H1 (cell line): ENCODE results near the gene SMAD6. TPM values are rescaled to one million over a fixed set of nuclear protein-coding genes. Genes with fewer than 3 reads are reported as not detected.

ENCODE experiments used
- CTCF ChIA-PET: fragments of 300-600 bp; sonication (Branson Sonifier 250); formaldehyde crosslinking; loops from one replicate; lab custom pipeline; 2021; ENCODE audit not compliant: partially characterized antibody; lab: Charles Lee
- POLR2A ChIA-PET: fragments of 300-600 bp; sonication (Branson Sonifier 250); formaldehyde crosslinking; loops from one replicate; lab custom pipeline; 2021; ENCODE audit warnings: inconsistent platforms; ENCODE audit not compliant: partially characterized antibody; lab: Charles Lee
- DNase-seq, 2 experiments: peaks; one replicate each; pipeline versions ENCODE4 v3.0.0 to v3.0.0-alpha.2; 2010 to 2022; ENCODE audit warnings: low spot score in 2 of 2, low read depth in 1 of 2, mixed read lengths in 1 of 2
- FAIRE-seq: peaks from 2 replicates; lab custom pipeline; 2011; peaks lifted over from hg19 to GRCh38; lab: Jason Lieb, UNC
- H2AFZ ChIP-seq: 2 replicates; pipeline ENCODE4 v1.8.1; 2012; ENCODE audit warnings: low read length, inconsistent platforms
- H2AK5ac ChIP-seq: 2 replicates; pipeline ENCODE4 v1.6.1; 2013; ENCODE audit warnings: low read depth, low read length
- H2BK120ac ChIP-seq: replicated peaks from 2 replicates; pipeline ENCODE3; 2013; ENCODE audit warnings: low read depth, low read length, inconsistent platforms
- H2BK12ac ChIP-seq: 2 replicates; pipeline ENCODE4 v1.6.1; 2013; ENCODE audit warnings: low read depth, low read length
- H2BK15ac ChIP-seq: 2 replicates; pipeline ENCODE4 v1.6.1; 2013; ENCODE audit warnings: low read length
- H2BK20ac ChIP-seq: 2 replicates; pipeline ENCODE4 v1.6.1; 2013; ENCODE audit warnings: low read length
- H2BK5ac ChIP-seq: 2 replicates; pipeline ENCODE4 v1.6.1; 2013; ENCODE audit warnings: low read depth, low read length
- H3K14ac ChIP-seq: 2 replicates; pipeline ENCODE4 v1.6.1; 2013; ENCODE audit warnings: inconsistent platforms; ENCODE audit not compliant: insufficient read length
- H3K18ac ChIP-seq: 2 replicates; pipeline ENCODE4 v1.6.1; 2013; ENCODE audit warnings: low read length; ENCODE audit errors: extremely low read depth
- H3K23ac ChIP-seq: 2 replicates; pipeline ENCODE4 v1.6.1; 2013; ENCODE audit warnings: inconsistent platforms; ENCODE audit not compliant: insufficient read length
- H3K23me2 ChIP-seq: 2 replicates; pipeline ENCODE4 v1.6.1; 2013; ENCODE audit warnings: low read depth, low read length
- H3K27ac ChIP-seq: 2 replicates; pipeline ENCODE4 v1.6.1; 2011; ENCODE audit warnings: low read depth, low read length, inconsistent platforms
- H3K27me3 ChIP-seq, 4 experiments: replicated peaks in 1 of 4; 1 replicate in 1 of 4; 2 replicates in 3 of 4; pipeline versions ENCODE4 v1.6.1 to v1.8.1; 2011 to 2013; ENCODE audit warnings: low read length in 3 of 4, mild to moderate bottlenecking in 3 of 4, inconsistent platforms in 2 of 4, mixed read lengths in 2 of 4, moderate library complexity in 1 of 4; ENCODE audit not compliant: control insufficient read depth in 3 of 4, insufficient read depth in 3 of 4; ENCODE audit errors: extremely low read depth in 1 of 4
- H3K36me3 ChIP-seq, 4 experiments: 2 replicates each; pipeline versions ENCODE4 v1.6.1 to v1.8.1; 2011 to 2013; ENCODE audit warnings: mild to moderate bottlenecking in 4 of 4, low read length in 3 of 4, moderate library complexity in 2 of 4, control low read depth in 1 of 4, inconsistent platforms in 1 of 4; ENCODE audit not compliant: insufficient read depth in 4 of 4, control insufficient read depth in 2 of 4
- H3K4ac ChIP-seq: replicated peaks from 2 replicates; pipeline ENCODE3; 2013; ENCODE audit warnings: low read length, low read depth, mixed read lengths, inconsistent platforms; ENCODE audit not compliant: insufficient read length
- H3K4me1 ChIP-seq, 4 experiments: replicated peaks in 1 of 4; 1 replicate in 1 of 4; 2 replicates in 3 of 4; pipeline versions ENCODE4 v1.6.1 to v1.8.1; 2011 to 2013; ENCODE audit warnings: low read length in 3 of 4, inconsistent platforms in 2 of 4, mixed read lengths in 1 of 4; ENCODE audit not compliant: insufficient read depth in 4 of 4, control insufficient read depth in 3 of 4
- H3K4me2 ChIP-seq, 2 experiments: 2 replicates each; pipeline versions ENCODE4 v1.6.1 to v1.8.1; 2011 to 2013; ENCODE audit warnings: low read depth in 2 of 2, low read length in 2 of 2, control low read depth in 1 of 2, inconsistent platforms in 1 of 2, mild to moderate bottlenecking in 1 of 2; ENCODE audit not compliant: insufficient read depth in 1 of 2
- H3K4me3 ChIP-seq, 4 experiments: fragments of 200-600, 300-600 bp in 1 of 4; sonication (generic), shearing (Covaris generic), sonication (Bioruptor Twin) in 1 of 4; 2 replicates each; pipeline versions ENCODE4 v1.5.1 to v1.8.1; 2011 to 2016; ENCODE audit warnings: low read length in 4 of 4, low read depth in 3 of 4, control low read depth in 2 of 4, inconsistent platforms in 2 of 4, mild to moderate bottlenecking in 2 of 4, mixed read lengths in 1 of 4, moderate library complexity in 1 of 4; ENCODE audit not compliant: insufficient read depth in 2 of 4; ENCODE audit errors: extremely low read depth in 1 of 4
- H3K56ac ChIP-seq: replicated peaks from 2 replicates; pipeline ENCODE3; 2013; ENCODE audit warnings: low read depth, mild to moderate bottlenecking, mixed read lengths, low read length, inconsistent platforms; ENCODE audit not compliant: insufficient read length
- H3K79me1 ChIP-seq: 2 replicates; pipeline ENCODE4 v1.6.1; 2013; ENCODE audit warnings: low read depth, low read length, control low read depth
- H3K79me2 ChIP-seq, 2 experiments: 2 replicates each; pipeline versions ENCODE4 v1.6.1 to v1.8.1; 2012 to 2013; ENCODE audit warnings: low read length in 2 of 2, mild to moderate bottlenecking in 2 of 2, inconsistent platforms in 1 of 2; ENCODE audit not compliant: insufficient read depth in 2 of 2, control insufficient read depth in 1 of 2
- H3K9ac ChIP-seq, 4 experiments: replicated peaks in 1 of 4; 1 replicate in 1 of 4; 2 replicates in 3 of 4; pipeline versions ENCODE4 v1.6.1 to v1.8.1; 2011 to 2013; ENCODE audit warnings: low read depth in 3 of 4, low read length in 3 of 4, control low read depth in 2 of 4, mild to moderate bottlenecking in 2 of 4, moderate library complexity in 2 of 4, inconsistent platforms in 1 of 4; ENCODE audit errors: extremely low read depth in 1 of 4
- H3K9me3 ChIP-seq, 2 experiments: 2 replicates each; pipeline versions ENCODE4 v1.6.1 to v1.8.1; 2012 to 2013; ENCODE audit warnings: mild to moderate bottlenecking in 2 of 2, moderate library complexity in 2 of 2, control low read depth in 1 of 2, inconsistent platforms in 1 of 2, low read depth in 1 of 2, low read length in 1 of 2, mixed read lengths in 1 of 2; ENCODE audit not compliant: insufficient read depth in 2 of 2
- H4K20me1 ChIP-seq, 2 experiments: replicated peaks in 1 of 2; 2 replicates each; pipeline versions ENCODE3 to v1.8.1; 2011 to 2013; ENCODE audit warnings: inconsistent platforms in 2 of 2, low read length in 2 of 2, mild to moderate bottlenecking in 1 of 2; ENCODE audit not compliant: insufficient read depth in 2 of 2, control insufficient read depth in 1 of 2
- H4K5ac ChIP-seq: 2 replicates; pipeline ENCODE4 v1.6.1; 2013; ENCODE audit warnings: low read length, low read depth, mixed read lengths, inconsistent platforms; ENCODE audit not compliant: insufficient read length
- H4K8ac ChIP-seq: 2 replicates; pipeline ENCODE4 v1.8.0; 2013; ENCODE audit warnings: mild to moderate bottlenecking, moderate library complexity, low read length, inconsistent platforms; ENCODE audit not compliant: insufficient read depth; ENCODE audit errors: extremely low read depth
- H4K91ac ChIP-seq: replicated peaks from 2 replicates; pipeline ENCODE3; 2013; ENCODE audit warnings: low read length, mixed read lengths, inconsistent platforms; ENCODE audit not compliant: insufficient read length
- CTCF ChIP-seq, 3 experiments: IDR thresholded peaks; 1 replicate in 2 of 3; 2 replicates in 1 of 3; pipeline versions ENCODE4 v1.5.1 to v1.6.1; 2011; ENCODE audit warnings: low read length in 3 of 3, mild to moderate bottlenecking in 3 of 3, inconsistent platforms in 2 of 3, low read depth in 1 of 3, moderate library complexity in 1 of 3; ENCODE audit not compliant: insufficient read depth in 1 of 3; ENCODE audit errors: control extremely low read depth in 1 of 3
- JUND ChIP-seq: IDR thresholded peaks from 2 replicates; pipeline ENCODE4 v1.6.1; 2011; ENCODE audit warnings: mild to moderate bottlenecking, improper control_type of control experiment, low read length
- SIX5 ChIP-seq: IDR thresholded peaks from 2 replicates; pipeline ENCODE4 v1.6.1; 2011; ENCODE audit warnings: mild to moderate bottlenecking, low read depth, low read length
- YY1 ChIP-seq: IDR thresholded peaks from 2 replicates; pipeline ENCODE4 v1.6.1; 2011; ENCODE audit warnings: low read depth, mild to moderate bottlenecking, low read length
- WGBS, 2 experiments: shearing (Covaris generic) in 1 of 2; methylation state at CpG; one replicate each; pipeline versions ENCODE4 v1.1.6 to v1.1.7; 2013 to 2015; ENCODE audit warnings: low lambda C conversion rate in 2 of 2, mixed read lengths in 2 of 2, inconsistent platforms in 1 of 2, low coverage in 1 of 2, missing lambda C conversion rate in 1 of 2; ENCODE audit not compliant: insufficient replicate concordance in 2 of 2, insufficient coverage in 1 of 2, insufficient read length in 1 of 2; ENCODE audit errors: extremely low coverage in 1 of 2, missing lambda C conversion rate in 1 of 2; 5-methylcytosine and 5-hydroxymethylcytosine counted together
- polyA plus RNA-seq, 7 experiments: library from polyadenylated mRNA; depleted of rRNA in 3 of 7; stranded (reverse) in 5 of 7; unstranded in 2 of 7; fragments of >200 nt in 5 of 7; fragments of 200-250 nt in 2 of 7; gene quantifications; 1 replicate in 5 of 7; 2 replicates in 1 of 7; 4 replicates in 1 of 7; pipeline versions ENCODE4 v1.2.1 to v1.2.3, GENCODE V29; 2011 to 2013; ENCODE audit warnings: missing spikeins in 2 of 7, mixed read lengths in 2 of 7
- total RNA-seq: library from RNA; stranded (reverse); fragmentation: NEBNext Ultra II Directional; extraction: Animal tissue kit (Norgen Biotek cat#: 25700); gene quantifications from 2 replicates; pipeline ENCODE4 v1.2.1, GENCODE V29; 2021

The SMAD6 gene
- total and polyA plus RNA-seq, 2 of the 8 experiments (the other 6 are each of a cell fraction or from before 2014, with no cell fraction given) = 1.8 to 7.0 TPM

- Histone ChIP-seq H2AFZ (no peak overlapping the region), H3K23ac (no peak overlapping the region)
- FAIRE-seq = no peak
Measured at GRCh38 chr15:66698971-66699370, 3.1 kb upstream of the SMAD6 start.

More at GRCh38 chr15:66698971-66699370, 3.1 kb upstream of the SMAD6 start:
- Histone ChIP-seq H4K5ac (no peak overlapping the region), H2BK120ac (no peak overlapping the region), H3K14ac (no peak overlapping the region), H3K27me3 (peaks cover 10 to 26% (median 19%) of the 10 kb centered on the region in 4 experiments; a peak in 6 of 7 replicates), H3K4me2 (no peak overlapping the region), H2BK20ac (no peak overlapping the region), H3K79me2 (no peaks in the 10 kb centered on the region), H2BK5ac (no peak overlapping the region), H3K4ac (no peak overlapping the region), H3K4me1 (peaks cover 0 to 16% (median 5%) of the 10 kb centered on the region in 4 experiments; a peak in 5 of 7 replicates), H2BK12ac (no peak overlapping the region), H4K8ac (no peak overlapping the region), H3K4me3 (no peak overlapping the region), H2AK5ac (no peak overlapping the region), H4K91ac (no peak overlapping the region), H3K56ac (no peak overlapping the region), H3K9ac (no peak overlapping the region), H3K18ac (no peak overlapping the region), H3K27ac (no peak overlapping the region), H3K36me3 (peaks cover 0 to 7% (median 0%) of the 10 kb centered on the region in 4 experiments; a peak in 1 of 8 replicates), H2BK15ac (no peak overlapping the region), H4K20me1 (no peaks in the 10 kb centered on the region), H3K9me3 (no peaks in the 10 kb centered on the region), H3K23me2 (peaks cover 22% of the 10 kb centered on the region; the same call in 1 of the 2 replicates), H3K79me1 (no peaks in the 10 kb centered on the region)
- DNase-seq = no peak
- POLR2A ChIA-PET = interaction anchor here (1.2 to 1.3 kb wide), 2 partner anchors 9 to 80 kb away, joined by 3 read pairs; no protein-coding TSS in a partner anchor
- WGBS, 2 experiments = 76% methylated on average over 5 of the region's 6 CpGs; no CpG with 5 or more reads in 1 of the 2 experiments
- CTCF ChIA-PET = interaction anchor here (0.8 to 16.9 kb wide), 25 partner anchors 9 to 718 kb away, joined by 3 to 361 read pairs (median 5); no protein-coding TSS in a partner anchor
- TF ChIP-seq SIX5 = no peak
- no peak for TF ChIP-seq YY1
- TF ChIP-seq CTCF (IDR thresholded peaks at IDR 0.05; ENCODE audit: control extremely low read depth in 1 of 3, insufficient read depth in 1 of 3, low read depth in 1 of 3, low read length in 3 of 3) = peak in 1 of 3 experiments; percentile 1; a peak in 1 of 4 replicates
- TF ChIP-seq JUND = no peak
